Hematopoietic multipotent progenitor cell treated with erythropoietin and hydrocortisone succinate and interleukin-3 and kit ligand, for 4 days (in vitro differentiated cells): ENCODE measurements around the gene RNF13.
"Not testable (repeated sequence)": the region's sequence is repeated elsewhere in the genome, so short reads cannot be mapped to it uniquely, and the experiment has no call there.

Experiments
- DNase-seq: peaks from one replicate; pipeline ENCODE4 v3.0.0-alpha.2; 2015

RNF13 gene

DNA sequence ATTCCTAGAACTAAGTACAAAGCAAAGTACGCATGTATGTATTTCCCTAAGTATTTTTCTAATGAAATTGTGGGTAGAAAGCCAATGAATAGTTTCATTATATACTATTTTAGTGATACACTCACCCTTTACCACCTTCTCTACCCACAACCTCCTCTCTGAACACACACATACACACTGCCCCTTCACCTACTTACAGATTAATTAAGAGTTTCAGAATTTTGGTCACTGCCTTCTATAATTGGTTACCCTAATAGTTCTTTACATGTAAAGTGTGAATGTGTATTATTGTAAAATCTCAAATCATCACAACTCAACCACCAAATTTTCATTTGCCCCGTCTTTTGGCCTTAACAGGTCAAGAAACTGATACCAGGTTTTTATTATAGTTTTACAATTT lies 150.5 kb downstream of the RNF13 start:
- DNase-seq: no peak

DNA sequence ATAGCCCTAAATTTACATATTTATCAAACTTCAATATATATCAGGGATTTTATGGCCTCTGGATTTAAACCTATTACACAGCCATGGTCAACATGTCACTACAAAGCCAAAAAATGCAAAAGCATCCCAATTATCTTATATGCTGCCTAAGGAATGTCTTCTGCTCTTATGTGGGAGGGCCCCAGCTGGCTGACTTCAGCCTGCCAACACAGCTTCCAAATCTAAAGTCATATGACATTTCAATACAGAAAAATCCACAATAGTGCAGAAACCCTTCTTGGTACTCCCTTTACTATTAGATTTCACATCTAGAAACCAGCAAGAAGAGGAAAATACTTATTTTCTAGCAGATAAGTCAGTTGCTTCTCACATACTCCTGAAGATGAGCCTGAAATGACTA lies 151.3 kb downstream of the RNF13 start:
- no peak for DNase-seq

DNA sequence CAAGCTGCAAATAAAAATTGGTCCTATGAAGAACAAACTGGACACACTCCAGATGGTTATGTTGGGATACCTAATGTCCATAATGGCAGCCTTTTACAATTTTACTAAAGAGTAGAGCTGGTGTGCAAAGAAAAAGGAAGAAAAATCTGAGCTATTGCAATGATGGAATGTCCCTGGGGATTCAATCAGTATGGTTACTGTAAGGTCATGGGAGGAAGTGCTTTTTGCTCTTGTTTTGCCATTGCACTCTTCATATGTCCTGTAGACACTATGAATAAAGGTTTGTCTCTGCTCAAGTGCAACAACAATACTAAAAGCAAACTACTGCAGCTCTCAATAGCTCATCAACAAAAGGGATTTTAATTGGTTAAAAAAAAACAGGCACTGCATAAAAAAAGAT lies 152.3 kb downstream of the RNF13 start:
- no peak for DNase-seq

DNA sequence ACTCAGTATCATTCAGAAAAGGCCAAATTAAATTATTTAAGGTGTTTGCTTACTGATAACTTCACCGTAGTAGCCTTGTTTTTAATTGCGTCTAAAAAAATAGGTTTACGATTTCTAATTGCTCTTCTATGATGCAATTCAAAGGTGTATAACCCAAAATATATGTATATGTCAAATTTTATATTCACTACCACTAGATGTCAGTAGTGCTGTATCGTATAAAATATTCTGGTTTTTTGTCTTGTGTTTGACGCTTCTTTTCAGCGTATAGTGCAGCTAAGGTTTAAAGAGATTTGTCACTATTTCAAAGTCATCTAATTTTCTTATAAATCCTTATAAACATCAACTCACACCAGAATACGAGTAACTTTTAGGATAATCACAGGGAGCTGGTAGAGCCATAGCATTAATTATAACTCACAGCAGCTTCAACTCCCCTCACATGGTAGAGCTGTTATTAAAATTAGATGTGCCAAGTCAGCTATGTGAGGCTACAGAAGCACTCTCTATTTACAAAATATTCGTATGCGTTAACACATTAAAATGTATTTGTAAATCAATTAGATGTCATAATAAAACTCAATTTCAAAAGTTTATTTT lies 154.2 kb downstream of the RNF13 start:
- DNase-seq: peak; percentile 75

DNA sequence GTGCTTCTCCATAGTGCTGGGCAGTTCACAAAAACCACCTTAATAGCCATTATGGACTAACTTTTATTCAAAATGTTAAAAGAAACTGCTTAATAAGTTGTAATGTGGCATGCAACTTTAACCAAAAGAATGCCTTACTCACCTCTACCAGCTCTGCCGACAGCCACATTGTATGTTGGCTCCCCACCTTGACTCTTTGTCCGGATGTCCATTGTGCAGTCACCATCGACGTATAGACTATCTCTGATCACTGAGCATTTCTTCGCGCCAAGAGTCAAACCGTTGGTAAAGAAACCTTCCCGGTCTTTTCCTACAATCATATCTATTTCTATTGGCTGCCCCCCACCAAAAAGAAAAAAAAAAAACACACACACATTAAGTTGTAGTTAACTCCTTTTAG lies 155.2 kb downstream of the RNF13 start:
- DNase-seq: no peak

DNA sequence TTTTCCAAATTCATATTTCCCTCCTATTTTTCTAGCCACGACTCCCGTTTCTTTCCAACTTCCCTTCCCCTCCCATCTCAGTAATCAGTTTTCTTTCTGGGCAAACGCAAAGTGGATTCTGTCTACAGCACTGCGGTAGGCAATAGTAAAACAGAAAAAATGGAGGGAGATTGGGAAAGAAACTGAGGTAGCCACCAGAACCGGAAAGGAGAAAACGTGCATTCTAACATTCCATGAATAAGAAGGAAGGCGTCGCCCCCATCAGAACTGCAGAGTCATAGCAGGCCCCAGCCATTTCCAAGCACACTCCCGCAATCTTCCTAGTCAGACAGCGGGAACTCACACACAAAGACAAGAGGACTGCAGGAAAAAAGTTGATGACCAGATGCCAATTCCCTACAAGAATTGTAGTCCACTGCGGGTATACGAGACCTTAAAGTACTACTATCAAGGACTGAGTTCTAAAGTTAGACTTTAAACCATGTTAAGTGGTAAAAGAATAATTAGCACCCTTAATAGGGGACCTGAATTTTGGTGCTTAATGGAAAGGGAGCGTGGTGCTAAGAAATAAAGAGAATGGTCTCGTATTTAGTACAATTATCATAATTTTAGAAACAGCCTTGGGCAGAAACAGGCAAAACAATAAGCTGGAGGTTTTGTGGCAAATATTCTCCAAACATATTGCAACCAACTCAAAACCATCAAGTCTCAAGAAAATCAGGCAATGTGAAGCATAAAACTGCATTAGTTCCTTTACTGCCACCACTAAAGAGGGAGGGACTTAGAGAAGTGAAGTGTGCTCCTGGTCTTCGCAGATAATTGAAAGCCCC lies 156.3 kb downstream of the RNF13 start:
- DNase-seq: no peak

DNA sequence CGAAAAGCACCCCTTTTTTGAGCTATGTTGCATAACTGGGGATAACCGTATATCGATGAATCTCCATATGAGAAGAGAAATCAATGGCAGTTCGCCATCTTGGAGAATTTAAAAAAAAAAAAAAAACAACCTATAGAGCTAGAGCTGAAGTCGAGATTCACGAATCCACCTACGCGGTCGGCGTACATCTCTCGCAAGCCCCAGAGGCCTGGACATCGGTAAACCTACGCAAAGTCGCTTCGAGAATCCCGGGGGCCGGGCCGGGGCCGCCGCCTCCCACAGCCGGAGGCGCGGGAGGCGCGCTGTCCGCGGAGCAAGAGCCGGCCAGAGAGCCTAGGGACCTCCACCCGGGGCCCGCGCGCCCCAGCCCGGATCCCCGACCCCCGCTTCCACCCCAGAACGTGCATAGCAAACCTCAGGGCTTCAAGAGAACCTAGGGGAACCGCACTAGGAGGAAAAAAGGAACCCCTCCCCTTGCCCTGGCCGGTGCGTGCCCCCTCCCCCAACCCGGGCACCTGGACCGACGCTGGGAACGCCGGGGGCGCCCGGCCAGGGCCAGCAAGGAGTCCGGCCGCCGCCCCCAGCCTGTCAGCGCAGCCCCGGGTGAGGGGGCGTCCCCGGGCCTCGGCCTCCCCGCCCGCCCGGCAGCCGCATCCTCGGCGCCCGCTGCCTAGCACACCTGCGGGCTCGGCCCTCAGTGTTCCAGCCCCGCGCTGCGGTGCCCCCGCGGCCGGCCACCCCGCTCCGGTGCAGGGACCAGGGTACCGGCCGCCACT lies 157.1 kb downstream of the RNF13 start:
- DNase-seq: peak; percentile 81

DNA sequence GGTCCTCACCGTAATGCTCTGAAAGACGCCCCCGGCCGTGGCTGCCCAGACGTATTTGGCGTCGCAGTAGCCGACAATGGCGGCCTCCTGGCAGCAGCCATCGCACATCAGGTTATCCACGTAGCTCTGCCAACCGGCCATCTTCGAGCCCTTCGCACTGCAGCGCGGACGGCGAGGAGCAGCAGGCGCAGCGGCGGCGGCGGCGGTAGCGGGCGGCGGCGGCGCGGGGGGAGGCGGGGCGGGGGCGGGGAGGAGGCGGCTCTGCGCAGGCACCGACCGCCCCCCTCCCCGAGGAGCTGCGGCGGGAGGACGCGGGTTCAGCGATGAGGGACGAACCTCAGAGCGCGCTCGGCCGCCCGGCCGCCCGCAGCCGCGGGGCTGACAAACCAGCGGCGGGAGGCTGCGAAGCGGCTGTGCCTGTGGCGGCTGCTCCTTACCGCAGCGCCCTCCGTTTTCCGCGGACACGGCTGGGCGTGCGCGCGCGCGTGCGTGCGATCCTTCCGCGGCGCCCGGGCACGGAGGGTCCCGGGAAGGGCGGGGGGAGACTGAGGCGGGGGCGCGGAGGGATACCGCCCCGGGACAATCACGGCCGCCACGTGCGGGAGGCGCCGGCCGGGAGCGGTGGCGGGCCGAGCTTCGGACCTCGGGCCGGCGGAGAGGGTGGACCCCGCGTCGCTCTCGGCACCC lies 157.8 kb downstream of the RNF13 start, which contains the start of gene PFN2:
PFN2 (minus strand) TSS at position 180 of the 687 bp plus-strand sequence; CDS start at position 141, 39 bp downstream.
- DNase-seq: peak; percentile 60

DNA sequence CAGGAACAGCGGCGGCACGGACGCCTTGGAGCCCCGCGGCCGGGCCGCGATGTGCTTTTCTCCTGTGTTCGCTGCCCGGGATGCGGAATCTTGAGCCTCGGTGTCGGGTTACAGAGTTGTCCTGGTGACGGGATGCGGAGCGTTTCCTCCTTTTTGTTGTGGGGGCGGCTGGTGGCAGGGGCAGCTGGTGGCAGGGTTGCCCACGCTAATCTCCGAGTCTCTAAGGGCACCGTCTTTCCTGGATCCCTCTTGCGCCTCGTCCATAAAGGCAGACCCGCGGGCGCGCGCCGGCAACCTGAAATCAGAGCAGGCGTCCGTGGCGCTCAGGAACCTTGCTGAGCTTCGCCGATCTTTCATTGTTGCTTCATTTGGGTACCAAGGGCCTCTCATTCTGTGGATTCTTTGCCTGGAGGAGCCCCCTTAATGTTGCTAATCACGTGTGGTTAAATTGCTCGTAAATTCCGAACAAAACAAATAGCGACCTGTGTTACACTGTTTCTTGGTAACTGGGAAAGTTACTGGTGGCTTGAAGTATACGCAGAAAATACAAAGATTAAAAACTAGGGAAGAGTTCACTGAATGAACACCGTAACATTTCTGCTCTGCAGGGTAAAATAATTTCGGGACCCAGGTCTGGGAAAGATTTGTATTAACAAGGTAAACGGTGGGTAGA lies 158.5 kb downstream of the RNF13 start:
- peak; percentile 46 for DNase-seq

DNA sequence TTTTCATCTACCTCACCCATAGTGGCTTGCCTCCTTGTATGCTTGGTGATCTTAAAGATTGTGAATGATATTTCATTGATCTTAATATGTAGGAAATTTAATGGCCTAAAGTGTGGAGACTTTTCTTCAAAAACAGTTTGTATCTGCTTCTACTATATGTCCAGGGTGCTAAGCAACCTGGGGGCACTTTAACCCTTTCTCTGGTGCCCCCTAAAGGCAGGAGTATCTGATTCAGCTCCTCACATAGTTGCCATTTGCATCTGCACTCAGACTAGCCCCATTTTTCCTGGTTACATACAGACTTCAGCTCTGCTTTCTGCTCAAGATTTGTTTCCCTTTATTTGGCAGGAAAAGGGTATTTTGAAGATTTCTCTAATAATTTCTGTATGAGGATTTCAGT lies 162.9 kb downstream of the RNF13 start:
- DNase-seq: peak; percentile 25

DNA sequence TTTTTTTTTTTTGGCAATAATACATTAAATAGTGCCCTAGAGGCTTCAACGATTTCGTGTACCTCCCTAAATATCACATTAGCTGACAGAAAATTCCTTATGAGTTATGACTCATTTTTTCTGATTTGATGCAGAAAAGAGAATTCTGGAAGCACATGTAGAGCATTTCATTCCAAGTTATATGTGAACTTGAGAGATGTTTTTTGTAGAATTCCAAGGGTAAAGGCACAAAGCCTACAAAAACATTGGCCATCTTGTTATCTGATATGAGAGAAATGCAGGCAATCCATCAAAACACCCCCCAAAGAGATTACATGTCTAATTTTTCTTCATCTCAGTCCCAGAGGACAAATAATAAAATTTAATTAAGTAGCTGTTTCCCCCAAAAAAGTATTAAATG lies 164.4 kb downstream of the RNF13 start:
- DNase-seq: no peak

DNA sequence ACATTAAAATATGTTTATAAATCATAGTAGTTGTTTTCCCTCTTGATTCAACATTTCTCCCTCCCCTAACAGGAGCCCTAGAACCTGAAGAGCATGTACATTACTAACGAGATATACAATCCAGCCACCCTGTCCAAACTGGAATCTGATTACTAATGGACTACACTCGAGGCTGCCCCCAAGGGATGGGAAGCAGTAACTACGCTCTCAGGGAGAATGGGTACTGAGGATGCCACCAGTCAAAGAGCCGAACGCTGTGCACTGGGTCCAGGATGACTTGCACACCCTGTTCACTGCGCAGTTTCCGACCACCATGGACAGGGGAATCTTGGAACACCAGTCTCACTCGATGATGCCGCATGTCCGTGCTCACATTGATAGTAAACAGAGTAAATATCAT lies 169.0 kb downstream of the RNF13 start:
- DNase-seq: not testable (repeated sequence)

DNA sequence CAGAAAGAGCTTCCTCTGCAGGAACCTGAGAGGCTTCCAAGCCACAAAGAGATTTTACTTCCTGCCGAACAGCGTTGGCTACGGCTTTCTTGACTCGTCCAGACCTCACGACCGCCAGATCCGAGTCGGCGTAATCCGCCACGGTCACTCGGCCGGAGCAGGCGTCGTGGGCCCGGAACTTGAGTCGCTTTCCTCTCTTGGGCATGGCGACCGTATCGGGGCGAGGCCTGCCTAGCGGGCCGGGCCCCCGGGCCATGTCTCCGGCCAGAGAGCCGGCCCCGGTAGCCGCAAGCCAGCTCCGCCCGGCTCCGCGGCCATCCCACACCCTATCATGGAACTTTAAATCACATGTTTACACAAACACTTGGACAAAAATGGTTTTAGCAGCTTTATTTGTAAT lies 170.0 kb downstream of the RNF13 start:
- DNase-seq: not testable (repeated sequence)

DNA sequence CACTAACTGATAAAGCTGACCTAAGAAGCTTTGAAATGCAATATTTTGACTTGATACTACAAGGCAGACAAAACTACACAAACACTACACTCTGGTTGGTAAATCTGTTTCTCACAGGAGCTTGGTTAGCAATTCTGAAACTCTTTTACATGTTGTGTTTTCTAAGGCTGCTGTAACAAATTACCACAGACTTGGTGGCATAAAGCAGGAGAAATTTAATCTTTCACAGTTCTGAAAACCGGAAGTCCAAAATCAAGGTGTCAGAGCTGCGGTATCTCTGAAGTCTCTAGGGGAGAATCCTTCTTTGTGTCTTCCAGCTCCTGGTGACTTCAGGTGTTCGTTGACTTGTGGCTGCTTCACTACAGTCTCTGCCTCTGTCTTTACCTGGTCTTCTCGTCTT lies 170.6 kb downstream of the RNF13 start:
- no peak for DNase-seq

DNA sequence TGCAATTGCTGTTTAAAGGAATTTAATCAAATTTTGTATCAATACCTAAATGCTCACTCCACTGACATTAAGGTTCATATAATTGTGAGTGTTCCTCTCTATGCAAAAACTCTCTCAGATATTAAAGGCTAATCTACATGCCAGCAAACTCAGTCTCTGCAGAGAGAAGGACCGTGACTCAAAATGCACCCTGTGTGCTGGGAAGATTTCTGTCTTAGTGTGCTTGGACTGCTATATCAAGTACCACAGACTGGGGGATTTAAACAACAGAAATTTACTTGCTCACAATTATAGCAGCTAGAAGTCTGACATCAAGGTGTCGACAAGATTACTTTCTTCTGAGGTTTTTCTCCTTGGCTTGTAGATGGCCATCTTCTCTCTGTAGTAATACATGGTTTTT lies 176.3 kb downstream of the RNF13 start:
- DNase-seq: no peak

DNA sequence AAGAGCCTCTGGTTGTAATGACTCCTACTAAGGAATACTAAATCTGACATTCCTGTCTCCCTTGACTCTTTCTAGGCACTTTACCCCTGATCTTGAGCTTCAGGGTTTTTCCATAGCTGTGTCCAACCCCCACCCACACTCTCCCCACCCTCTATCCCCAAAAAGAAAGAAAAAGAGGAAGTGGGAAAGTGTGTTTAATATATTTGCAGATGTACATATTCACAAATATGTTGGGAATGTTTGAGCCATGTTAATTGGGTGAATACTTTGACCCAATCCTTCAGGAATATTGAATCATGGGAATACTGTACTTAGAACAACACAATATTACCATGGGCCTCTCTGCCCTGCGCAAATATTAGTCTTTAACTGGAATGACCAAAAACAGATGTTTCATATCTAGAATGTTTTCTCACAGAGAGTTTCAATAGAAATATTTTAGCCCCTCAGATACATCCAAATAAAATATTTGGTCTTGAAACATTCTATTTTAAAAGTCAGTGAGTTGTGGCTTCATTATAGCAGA lies 177.5 kb downstream of the RNF13 start:
- no peak for DNase-seq

DNA sequence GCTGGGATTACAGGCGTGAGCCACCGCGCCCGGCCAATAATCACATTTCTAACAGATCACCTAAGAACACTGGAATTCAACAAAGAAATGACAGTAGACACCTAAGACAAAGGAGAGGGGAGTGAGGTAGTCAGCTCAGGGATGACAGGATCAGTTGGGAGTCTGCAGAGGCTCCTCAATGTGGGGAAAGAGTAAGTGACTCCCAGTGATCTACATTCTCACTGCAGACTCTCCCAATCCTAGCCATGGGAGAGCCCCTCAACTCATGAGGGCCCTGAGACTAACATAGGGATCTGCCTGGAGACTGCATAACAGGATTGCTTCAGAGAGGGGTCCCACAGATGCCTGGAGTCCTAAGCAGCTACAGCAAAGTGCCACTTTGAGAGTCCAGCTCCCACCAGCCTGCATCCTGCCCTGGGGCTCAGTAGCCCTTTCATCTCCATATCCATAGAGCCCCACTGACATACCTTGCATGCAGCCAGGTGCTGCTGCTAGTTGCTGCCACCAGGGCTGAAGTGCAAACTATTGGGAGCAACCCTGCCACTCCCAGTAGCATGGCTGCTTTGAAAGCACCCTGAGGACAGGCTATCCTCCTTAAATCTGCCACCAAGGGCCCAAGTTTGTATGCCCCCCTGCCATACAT lies 179.5 kb downstream of the RNF13 start:
- DNase-seq: no peak

DNA sequence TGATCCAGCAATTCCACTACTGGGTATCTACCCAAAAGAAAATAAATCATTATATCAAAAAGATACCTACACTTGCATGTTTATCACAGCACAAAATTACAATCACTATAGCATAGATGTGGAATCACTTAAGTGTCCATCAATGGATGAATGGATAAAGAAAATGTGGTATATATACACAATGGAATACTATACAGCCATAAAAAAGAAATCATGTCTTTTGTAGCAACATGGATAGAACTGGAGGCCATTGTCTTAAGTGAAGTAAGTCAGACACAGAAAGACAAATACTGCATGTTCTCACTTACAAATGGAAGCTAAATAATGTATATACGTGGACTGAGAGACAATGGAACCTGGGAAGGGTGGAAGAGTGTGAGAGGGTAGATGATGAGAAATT lies 185.9 kb downstream of the RNF13 start:
- DNase-seq: no peak

DNA sequence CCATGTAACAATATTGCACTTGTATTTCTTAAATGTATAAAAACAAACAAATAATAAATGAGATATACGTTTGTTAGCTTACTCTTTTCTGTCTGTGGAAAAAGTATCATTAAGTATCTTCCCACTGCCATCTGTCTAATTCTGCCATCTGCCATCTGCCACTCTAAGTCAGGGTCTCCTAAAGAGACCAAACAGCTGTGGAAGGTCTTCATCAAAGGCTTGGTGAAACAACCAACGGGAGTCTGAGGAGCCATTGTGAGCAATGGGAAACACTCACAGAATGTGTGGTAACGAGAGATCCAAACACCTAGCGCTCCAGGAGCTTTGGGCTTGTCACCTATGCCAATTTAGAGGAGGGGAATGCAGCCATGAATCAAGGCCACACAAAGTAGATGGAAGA lies 186.4 kb downstream of the RNF13 start:
- DNase-seq: no peak

DNA sequence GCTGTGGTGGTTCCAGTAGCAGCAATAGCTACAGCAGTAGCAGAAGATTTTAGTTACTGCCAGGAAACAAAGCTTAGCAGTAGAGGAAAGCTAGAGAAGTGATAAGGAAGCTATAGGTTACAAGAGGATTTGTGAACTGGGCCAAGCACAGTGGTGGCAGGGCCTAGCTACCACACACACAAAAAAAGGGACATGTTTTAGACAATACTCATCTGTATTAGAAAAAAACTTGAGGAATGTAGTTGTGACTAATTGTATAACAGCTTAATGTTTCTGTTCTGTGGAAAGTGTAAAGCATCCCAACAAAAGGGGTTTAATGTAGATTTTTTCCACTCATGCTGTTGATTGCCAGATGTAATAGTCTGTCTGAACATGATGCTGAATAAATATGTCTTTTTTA lies 187.6 kb downstream of the RNF13 start:
- no peak for DNase-seq

DNA sequence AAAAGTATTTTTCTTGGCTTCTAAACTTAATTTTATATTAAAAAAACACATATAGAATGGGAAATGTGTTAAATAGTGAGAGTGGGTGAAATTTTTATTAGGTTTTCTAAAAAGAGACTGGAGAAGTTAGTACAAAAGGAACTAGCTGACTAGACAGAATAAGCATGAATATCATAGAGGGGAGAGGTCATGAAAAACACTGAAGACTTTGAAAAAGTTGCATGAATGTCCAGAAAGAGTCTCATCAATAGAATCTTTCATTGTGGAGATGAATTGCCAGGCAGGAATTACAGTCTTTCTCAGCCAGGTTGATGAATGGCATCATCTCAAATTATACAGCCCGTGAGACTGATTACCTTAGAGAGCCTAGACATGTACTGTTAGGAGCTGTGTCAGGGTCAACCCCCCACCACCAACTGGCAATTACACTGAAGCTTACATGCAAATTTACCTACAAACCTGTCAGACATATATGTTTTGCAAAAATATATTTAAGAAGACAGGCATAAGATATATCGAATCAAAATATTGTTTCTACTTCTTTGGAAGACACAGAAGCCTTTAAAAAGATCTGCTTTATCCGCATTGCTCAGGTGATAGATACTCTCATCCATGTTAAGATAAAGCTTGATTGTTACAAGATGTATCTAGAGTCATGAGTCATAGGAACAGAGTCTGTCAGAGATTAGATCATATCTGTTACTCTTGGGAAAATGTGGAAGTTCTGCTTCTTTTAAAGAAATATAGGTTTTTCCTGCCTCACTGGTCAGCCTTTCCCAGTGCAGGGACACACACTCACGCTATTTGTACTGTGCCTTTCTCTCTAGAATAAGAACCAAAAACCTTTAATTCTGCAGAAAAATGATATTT lies 192.5 kb downstream of the RNF13 start:
- DNase-seq: no peak
